Stimulated activated CD8-positive, alpha-beta memory T cell treated with anti-CD3 and anti-CD28 coated beads, Interleukin-7, amount 100 ng/mL, for 1 hour (primary cell): ENCODE measurements around the gene PRAMEF18.
"Not testable (repeated sequence)": the region's sequence is repeated elsewhere in the genome, so short reads cannot be mapped to it uniquely, and the experiment has no call there.

ENCODE experiments used
- DNase-seq, 2 donors: peaks; one replicate each; pipeline ENCODE4 v3.0.0-alpha.2; 2020; ENCODE audit warnings: low read depth in 2 of 2

PRAMEF18 gene, protein sequence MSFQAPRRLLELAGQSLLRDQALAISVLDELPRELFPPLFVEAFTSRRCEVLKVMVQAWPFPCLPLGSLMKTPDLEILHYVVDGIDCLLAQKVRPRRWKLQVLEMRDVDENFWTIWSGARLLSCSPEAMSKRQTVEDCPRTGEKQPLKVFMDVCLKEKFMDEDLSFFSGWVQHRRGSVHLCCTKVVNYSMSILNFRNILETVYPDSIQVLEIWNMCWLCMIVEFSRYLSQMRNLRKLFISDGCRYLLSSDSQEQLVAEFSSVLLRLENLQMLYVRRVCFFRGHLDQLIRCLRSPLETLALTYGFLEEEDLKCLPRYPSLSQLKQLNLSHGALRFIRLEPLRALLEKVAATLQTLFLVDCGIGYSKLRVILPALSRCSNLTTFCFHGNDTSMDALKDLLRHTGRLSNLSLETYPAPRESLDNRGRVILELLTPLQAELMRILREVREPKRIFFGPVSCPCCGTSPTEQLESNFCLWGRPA

DNA sequence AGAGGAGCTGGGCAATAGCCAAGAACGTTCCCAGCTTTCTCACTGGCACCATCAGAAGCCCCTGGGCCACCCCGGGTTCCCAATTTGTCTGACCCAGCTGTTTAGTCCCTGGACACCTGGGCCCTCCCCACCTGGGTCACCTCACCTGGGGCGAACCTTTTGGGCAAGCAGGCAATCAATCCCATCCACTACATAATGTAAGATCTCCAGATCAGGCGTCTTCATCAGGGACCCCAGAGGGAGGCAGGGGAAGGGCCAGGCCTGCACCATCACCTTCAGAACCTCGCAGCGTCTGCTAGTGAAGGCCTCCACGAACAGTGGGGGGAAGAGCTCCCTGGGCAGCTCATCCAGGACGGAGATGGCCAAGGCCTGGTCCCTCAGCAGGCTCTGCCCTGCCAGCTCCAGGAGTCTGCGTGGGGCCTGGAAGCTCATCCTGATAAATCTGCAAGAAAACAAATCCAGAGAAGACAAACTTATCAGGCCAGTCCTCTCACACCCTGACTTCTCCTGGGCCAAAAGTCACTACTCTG lies at the start of gene PRAMEF18:
Gene PRAMEF18, minus strand, starts transcription at position 480 of the 530 bp plus-strand sequence. Its CDS starts 48 bp downstream, at position 432.
- not testable (repeated sequence) for DNase-seq

DNA sequence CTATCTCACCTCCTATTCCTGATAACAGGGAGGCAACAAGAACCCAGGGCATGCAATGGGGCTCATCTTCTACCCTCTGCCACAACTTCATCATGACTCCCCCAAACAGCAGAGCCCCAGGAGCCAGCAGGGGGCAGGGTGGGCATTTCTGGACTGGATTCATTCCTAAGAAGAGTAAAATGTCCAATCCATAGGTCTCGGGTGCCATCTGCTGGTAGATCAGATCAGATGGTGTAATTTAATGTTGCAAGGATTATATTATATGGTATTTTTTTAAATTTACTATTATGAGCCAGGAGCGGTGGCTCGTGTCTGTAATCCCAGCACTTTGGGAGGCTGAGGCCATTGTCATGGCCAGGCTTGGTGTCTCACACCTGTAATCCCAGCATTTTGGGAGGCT lies 39.2 kb upstream of the PRAMEF18 start:
- DNase-seq, result not testable (repeated sequence)

DNA sequence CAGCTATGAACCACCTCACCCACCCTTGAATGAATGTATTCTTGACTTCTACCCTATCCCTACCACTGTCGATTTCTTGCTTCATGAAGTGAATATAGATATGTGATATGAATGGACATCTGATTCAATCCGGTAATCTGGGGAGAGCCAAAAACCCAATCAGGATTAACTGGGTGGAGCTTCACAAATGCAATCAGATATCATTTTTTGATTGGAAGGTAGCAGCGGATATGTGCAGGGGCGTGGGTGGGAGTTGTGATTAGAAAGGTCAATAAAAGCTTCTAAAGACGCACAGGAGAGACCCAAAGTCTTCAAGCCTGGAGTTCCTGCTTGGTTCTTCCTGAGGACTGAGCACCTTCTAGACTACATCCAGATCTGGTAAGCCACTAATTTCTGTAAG lies 27.9 kb upstream of the PRAMEF18 start, which contains the start of gene PRAMEF5:
Gene PRAMEF5, plus strand, starts transcription at position 301 of the 400 bp plus-strand sequence. CDS start 5,071 bp downstream, outside the sequence.
- not testable (repeated sequence) for DNase-seq

DNA sequence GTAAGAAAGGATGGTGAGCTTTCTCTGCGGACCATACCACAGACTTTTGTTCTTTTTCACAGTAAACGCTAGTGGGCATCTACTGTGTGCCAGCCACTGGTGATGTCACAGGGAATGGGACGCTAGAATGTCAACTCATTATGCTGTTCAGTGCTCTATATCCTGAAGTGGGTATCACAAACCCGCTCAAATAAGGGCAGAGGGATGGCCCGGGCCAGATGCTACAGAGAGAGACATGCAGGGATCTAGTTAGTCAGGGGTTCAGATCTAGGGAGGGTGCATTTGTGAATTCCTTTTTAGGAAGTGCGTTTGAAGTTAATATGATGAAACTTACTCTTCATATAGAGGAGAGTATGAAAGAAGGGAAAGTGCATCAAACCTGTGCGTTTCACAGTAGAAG lies 21.2 kb upstream of the PRAMEF18 start:
- not testable (repeated sequence) for DNase-seq

DNA sequence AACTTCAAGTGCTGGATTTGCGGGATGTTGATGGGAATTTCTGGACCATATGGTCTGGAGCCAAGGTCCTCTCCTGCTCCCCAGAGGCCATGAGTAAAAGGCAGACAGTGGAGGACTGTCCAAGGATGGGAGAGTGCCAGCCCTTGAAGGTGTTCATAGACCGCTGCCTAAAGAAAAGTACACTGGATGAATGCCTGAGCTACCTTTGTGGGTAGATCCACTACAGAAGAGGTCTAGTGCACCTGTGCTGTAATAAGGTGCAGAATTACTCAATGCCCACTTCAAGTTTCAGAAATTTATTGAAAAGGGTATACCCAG lies 20.6 kb upstream of the PRAMEF18 start:
- DNase-seq, result not testable (repeated sequence)

DNA sequence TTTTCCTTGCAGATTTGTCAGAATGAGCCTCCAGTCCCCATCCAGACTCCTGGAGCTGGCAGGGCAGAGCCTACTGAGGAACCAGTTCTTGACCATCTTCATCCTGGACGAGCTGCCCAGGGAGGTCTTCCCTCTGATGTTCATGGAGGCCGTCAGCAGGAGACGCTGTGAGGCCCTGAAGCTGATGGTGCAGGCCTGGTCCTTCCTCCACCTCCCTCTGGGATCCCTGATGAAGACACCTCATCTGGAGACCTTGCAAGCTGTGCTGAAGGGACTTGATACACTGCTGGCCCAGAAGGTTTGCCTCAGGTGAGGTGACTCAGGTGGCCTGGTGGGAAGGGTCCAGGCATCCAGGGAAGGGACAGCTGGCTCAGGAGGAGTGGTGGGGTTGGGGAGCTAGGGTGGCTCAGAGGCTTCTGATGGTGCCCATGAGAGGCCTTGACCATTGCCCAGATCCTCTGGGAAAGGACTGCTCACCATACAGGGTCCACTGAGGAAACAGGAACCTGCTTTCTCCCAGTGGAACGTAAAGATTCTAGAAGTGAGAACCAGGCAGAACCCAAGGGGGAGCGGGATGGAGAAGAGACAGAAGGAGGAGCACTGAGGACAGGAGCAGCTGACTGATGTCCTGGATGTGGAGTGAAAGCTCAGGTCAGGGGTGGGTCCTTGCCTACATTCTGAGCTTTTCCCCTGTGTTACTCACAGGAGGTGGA lies 20.0 kb upstream of the PRAMEF18 start:
- not testable (repeated sequence) for DNase-seq

DNA sequence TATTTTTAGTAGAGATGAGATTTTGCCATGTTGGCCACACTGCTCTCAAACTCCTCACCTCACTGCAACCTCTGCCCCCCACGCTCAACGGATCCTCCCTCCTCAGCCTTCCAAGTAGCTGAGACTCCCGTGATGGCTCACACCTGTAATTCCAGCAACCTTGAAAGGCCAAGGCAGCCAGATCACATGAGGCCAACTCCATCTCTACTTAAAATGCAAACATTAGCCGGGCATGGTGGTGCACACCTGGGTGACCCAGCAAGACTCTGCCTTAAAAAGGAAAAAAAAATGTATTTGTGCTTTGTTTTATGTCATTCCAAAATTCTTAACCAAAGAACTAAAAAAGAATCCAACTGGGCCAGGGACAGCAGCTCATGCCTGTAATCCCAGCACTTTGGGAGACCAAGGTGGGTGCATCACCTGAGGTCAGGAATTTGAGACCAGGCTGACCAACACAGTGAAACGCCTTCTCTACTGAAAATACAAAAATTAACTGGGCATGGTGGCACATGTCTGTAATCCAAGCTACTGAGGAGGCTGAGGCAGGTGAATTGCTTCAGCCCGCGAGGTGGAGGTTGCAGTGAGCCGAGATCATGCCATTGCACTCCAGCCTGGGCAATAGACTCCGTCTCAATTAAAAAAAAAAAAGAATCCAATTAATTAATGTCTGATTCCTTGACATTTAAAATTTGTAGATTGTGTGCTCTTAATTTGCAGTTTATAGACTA lies 17.7 kb upstream of the PRAMEF18 start:
- not testable (repeated sequence) for DNase-seq

DNA sequence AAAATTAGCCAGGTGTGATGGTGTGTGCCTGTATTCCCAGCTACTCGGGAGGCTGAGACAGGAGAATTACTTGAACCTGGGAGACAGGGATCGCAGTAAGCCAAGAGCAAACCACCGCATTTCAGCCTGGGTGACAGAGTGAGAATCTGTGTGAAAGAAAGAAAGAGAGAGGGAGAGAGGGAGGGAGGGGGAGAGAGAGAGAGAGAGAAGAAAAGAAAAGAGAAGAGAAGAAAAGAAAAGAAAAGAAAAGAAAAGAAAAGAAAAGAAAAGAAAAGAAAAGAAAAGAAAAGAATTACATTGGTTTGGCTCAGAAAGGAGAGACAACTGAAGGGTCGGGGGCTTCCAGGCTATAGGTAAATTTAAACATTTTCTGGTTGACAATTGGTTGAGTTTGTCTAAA lies 13.7 kb upstream of the PRAMEF18 start:
- not testable (repeated sequence) for DNase-seq

DNA sequence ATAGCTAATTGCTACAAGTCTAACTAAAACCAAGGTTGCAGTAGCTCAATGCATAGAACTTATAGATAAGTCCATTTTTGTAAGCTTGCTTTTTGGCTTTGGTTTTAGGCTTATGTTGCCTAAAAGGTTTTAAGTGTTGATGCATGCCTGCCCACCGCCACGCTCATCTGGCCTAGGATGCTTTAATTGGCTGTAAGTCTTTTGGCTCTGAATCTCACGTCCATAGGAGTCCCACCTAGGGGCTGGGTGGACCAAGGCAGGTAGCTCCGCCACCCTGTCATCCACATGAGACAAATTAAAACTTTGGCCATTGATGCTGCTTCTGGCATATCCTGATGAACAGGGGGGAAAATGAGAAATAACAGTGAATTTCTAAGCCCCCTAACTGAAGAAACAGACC lies 11.6 kb upstream of the PRAMEF18 start:
- DNase-seq, result not testable (repeated sequence)

DNA sequence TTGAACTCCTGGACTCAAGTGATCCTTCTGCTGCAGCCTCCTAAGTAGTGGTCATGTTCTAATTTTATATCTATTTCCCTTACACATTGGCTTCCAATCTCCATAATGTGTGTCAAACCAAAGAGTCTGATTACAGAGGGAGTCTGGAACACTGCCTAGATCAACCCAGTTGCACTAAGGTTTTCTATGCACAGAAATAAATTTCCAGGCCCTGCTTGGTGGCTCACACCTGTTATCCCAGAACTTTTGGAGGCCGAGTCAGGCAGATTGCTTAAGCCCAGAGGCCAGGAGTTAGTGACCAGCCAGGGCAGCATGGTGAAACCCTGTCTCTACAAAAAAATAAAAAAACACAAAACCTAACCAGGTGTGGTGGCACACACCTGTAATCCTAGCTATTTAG lies 8.1 kb upstream of the PRAMEF18 start:
- DNase-seq, result not testable (repeated sequence)

DNA sequence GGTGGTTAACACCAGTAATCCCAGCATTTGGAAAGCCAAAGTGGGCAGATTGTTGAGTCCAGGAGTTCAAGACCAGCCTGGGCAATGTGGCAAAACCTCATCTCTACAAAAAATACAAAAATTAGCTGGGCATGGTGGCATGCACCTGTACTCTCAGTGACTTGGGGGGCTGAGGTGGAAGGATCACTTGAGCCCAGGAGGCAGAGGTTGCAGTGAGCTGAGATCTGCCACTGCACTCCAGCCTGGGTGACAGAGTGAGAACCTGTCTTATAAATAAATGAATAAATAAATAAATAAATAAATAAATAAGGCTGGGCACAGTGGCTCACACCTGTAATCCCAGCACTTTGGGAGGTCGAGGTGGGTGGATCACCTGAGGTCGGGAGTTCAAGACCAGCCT lies 6.1 kb upstream of the PRAMEF18 start:
- not testable (repeated sequence) for DNase-seq

DNA sequence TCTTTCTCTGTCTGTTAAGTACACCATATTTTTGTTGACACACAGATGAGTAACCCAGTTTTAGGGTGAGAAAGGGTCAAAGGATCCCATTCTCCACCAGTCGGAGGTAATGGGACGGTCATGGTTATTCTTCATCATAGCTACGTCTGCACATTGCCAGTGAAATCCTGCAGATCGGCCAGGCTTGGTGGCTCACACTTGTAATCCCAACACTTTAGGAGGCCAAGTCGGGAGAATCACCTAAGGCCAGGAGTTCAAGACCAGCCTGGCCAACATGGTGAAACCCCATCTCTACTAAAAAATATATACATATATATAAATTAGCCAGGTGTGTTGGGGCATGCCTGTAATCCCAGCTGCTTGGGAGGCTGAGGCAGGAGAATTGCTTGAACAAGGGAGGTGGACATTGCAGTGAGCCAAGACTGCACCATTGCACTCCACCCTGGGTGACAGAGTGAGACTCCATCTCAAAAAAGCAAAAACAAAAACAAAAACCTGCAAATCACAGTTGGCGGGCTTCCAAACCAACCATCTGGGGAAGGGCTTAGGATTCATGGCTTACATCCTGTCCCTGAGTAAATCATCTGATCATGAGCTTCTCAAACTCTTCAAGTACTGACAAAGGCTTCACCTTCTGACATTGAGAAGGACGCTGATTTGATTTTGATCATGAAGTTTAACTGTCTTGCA lies 5.3 kb upstream of the PRAMEF18 start:
- DNase-seq, result not testable (repeated sequence)

DNA sequence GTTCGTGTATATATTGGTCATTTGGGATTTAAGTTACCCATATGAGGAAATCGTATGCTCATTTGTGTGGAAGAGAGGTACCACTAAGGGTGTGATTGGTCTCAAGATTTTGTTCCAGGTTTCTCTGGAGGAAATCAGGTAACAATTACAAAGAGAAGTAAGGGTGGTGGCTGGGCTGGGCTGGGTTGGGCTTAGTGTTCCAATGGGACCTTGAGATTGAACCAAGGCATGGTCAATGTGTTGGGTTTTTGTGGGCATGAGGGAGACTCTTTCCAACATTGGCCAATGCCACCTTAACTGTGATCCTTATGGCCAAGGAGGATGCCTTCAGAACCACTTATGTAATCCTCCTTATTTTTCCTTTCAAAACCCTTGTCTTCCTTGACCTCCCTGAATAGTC lies 4.6 kb upstream of the PRAMEF18 start:
- DNase-seq, result not testable (repeated sequence)

DNA sequence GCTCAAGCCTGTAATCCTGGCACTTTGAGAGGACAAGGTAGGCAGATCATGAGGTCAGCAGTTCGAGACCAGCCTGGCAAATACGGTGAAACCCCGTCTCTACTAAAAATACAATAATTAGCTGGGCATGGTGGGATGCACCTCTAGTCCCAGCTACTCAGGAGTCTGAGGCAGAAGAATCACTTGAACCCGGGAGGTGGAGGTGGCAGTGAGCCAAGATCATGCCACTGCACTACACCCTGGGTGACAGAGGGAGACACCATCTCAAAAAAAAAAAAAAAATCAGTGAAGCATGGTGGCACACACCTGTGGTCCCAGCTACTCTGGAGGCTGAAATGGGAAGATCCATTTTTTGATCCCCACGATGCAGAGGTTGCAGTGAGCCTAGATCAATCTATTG lies 4.1 kb upstream of the PRAMEF18 start:
- DNase-seq, result not testable (repeated sequence)

DNA sequence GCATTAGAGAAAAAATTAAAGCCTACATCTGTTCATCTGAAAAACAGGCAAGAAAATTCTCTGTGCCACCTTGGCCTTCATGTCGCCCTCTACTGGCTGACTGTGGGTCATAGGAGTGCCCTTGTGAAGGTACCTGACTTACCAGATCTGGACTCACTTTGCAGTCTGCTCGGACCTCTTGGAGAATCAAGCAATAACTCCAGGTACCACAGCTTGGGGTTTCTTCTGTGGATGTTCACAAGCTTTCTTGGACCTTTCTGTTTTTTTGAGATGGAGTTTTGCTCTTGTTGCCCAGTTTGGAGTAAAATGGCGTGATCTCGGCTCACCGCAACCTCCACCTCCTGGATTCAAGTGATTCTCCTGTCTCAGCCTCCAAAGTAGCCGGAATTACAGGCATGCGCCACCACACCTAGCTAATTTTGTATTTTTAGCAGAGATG lies 2.4 kb upstream of the PRAMEF18 start:
- peak in 1 of 2 donors; percentile 10 for DNase-seq

DNA sequence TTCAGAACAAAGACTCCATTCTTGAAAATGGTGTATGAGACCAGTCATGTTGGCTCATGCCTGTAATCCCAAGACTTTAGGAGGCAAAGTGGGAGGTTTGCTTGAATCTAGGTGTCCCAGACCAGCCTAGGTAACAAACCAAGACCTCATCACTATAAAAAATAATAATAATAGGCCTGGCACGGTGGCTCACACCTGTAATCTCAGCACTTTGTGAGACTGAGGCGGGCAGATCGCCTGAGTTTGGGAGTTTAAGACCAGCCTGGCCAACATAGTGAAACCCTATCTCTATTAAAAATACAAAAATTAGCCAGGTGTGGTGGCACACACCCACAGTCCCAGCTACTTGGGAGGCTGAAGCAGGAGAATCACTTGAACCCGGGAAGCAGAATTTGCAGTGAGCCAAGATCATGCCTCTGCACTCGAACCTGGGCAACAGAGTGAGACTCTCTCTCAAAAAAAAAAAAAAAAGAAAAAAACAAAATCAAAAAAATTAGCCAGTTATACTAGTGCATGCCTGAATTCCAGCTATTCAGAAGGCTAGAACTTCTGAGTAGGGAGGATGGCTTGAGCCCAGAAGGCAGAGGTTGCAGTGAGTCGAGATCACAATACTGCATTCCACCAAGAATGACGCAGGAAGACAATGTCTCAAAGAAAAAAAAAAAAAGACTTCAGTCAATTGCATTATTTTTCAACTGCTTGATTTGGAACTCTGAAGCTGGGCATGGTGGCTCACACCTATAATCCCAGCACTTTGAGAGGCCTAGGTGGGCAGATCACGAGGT lies 1.5 kb upstream of the PRAMEF18 start:
- not testable (repeated sequence) for DNase-seq

DNA sequence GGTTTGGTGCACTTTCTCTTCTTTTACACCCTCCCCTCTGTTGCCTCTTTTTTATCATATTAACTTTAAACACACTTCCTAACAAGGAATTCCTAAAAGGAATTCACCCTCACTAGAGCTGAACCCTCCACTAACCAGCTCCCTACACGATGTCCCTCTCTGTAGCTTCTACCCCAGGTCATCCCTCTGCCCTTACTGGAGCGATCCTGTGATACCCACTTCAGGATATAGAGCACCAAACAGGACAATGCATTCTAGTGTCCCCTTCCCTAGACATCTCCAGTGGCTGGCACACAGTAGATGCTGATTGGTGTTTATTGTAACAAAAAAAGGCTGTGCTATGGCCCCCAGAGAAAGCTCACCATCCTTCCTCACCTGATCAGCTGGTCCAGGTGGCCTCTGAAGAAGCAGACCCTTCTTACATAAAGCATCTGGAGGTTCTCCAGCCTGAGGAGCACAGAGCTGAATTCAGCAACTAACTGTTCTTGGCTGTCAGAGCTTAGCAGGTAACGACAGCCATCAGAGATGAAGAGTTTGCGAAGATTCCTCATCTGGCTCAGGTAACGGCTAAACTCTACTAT lies 1.4 kb downstream of the PRAMEF18 start:
- DNase-seq, result no peak

DNA sequence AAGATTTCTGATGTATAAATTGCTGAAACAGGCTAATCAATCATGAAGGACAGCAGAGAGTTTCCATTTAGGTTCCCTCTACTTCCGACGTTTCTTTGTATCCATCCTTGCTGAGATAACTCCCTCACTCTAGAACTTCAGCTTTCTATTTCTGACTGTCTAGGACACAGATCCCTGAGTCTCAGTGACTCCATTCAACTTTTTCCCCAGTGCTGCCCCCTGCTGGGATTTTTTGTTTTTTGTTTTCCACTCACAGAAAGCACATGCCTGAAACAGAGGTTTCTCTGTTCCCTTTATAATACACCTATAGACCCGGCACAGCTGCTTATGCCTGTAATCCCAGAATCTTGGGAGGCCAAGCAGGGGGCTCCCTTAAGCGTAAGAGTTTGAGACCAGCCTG lies 3.2 kb downstream of the PRAMEF18 start:
- DNase-seq, result not testable (repeated sequence)

DNA sequence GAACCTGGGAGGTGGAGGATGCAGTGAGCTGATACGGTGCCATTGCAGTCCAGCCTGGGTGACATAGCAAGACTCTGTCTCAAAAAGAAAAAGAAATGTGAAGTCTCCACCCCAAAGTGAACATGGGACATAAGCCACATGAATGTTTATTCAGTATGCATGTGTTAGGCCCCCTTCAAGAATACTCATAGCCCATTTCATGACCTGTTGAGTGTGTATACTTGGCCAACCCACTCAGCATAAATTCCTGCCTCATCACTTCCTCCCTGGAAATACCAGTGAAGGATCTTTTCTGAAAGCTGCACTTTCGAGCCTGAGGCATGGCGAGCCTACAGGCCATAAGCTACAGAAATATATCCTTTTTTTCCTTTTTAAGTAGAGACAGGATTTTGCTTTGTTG lies 6.8 kb downstream of the PRAMEF18 start:
- not testable (repeated sequence) for DNase-seq

DNA sequence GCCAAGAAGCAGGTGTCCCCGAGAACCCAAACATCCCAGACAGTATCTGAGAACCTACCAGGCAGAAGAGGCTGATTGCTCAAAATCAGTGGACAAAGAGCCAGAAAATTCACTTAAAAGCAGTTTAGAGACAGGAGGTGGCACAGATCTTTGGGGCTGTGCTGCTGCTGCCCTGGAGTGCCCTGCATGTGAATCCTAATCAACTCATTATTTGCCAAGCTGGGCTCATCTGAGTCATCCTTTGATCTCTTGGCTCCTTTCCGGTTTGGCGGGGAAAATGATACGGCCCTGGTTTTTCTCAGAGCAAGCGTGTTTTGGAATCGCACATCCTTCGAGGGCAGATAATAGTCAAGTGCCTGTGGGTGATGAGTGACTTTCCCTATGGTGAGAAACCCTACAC lies 9.3 kb downstream of the PRAMEF18 start:
- DNase-seq, result not testable (repeated sequence)
